Fibroblast of pulmonary artery (primary cell): ENCODE data around the gene ZDHHC11.
"Not testable (repeated sequence)": the region's sequence is repeated elsewhere in the genome, so short reads cannot be mapped to it uniquely, and the experiment has no call there.

Source experiments
- DNase-seq: peaks from one replicate; pipeline ENCODE4 v3.0.0-alpha.2; 2010; ENCODE audit warnings: low read depth
- H3K4me3 ChIP-seq: replicated peaks from 2 replicates; pipeline ENCODE4 v1.5.1; 2011; ENCODE audit warnings: low read depth, mild to moderate bottlenecking, control low read depth, low read length, moderate library complexity
- TF ChIP-seq, protein P1 (sequence below): IDR thresholded peaks from 2 replicates; pipeline ENCODE4 v1.5.1; 2011; ENCODE audit warnings: mild to moderate bottlenecking, control low read depth, low read length, inconsistent platforms; ENCODE audit errors: missing control alignments

ZDHHC11 gene

DNA sequence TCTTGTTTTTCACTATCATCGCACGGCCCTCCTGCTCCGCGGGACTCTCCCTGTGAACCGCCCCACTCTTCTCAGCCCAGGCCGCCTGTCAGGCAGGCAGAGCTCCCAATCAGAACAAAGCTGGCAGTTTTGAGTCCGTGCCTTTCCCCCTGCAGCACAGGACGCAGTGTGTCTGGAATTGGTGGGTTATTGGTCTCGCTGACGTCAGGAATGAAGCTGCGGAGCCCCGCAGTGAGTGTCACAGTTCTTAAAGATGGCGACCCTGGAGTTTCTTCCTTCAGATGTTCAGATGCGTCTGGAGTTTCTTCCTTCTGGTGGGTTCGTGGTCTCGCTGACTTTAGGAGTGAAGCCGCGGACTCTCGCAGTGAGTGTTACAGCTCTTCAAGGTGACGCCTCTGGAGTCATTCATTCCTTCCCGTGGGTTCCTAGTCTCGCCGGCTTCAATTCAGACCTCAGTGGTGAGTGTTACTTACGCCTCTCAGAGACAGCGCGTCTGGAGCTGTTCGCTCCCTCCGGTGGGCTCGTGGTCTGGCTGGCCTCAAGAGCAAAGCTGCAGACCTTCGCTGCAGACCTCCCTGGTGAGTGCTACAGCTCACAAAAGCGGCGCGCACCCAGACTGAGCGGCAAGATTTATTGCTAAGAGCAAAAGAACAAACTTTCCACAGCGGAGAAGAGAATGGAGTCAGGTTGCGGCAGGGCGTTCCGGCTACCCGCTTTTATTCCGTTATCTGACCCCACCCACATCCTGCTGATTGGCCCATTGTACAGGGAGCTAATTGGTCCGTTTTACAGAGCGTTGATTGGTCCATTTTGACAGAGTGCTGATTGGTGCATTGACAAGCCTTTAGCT lies 73.7 kb downstream of the ZDHHC11 start:
- DNase-seq = no peak
- no peak overlapping the region for H3K4me3 ChIP-seq
- TF ChIP-seq, protein P1, sequence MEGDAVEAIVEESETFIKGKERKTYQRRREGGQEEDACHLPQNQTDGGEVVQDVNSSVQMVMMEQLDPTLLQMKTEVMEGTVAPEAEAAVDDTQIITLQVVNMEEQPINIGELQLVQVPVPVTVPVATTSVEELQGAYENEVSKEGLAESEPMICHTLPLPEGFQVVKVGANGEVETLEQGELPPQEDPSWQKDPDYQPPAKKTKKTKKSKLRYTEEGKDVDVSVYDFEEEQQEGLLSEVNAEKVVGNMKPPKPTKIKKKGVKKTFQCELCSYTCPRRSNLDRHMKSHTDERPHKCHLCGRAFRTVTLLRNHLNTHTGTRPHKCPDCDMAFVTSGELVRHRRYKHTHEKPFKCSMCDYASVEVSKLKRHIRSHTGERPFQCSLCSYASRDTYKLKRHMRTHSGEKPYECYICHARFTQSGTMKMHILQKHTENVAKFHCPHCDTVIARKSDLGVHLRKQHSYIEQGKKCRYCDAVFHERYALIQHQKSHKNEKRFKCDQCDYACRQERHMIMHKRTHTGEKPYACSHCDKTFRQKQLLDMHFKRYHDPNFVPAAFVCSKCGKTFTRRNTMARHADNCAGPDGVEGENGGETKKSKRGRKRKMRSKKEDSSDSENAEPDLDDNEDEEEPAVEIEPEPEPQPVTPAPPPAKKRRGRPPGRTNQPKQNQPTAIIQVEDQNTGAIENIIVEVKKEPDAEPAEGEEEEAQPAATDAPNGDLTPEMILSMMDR = no peak

DNA sequence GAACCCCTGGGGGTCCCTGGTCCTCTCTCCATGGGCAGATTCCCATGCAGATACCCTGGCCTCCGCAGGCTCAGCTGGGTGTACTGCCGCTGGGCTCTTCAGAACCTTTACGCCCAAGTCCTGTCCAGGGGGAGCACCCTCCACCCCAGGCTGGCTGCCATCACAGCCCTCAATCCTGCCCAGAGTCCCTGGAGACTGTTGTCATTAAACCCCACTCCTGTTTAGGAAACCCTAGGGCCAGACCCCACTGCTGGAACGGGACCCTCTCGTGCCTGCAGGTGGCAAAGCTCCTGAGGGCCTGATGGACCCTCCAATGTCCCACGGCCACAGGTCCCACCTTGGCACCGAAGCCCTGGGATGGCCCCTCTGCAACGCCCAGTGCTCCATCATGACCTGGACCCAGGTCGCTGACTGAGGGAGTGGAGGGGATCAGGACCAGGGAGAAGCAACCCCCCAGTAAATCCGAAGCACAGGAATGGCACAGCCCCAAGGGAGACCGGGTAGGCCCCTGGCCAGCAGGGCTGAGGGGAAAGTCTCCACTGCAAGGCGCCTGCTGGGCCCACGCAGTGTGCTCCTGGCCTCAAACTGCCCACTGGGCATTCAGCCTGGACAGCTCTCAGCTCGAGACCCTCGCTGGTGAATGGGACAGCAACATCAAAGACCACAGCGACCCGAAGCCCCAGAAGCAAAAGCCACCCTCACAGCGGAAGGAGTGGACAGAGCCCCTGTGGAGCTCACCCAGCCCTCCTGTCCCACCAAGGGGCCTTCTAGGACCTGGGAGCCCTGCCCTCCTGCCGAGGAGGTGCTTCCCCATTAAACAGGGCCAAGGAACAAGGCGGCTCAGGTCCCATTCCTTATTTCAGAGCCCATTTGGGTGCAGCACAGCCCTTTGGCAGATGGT lies 74.6 kb downstream of the ZDHHC11 start:
- no peak for DNase-seq
- no peak overlapping the region for H3K4me3 ChIP-seq

DNA sequence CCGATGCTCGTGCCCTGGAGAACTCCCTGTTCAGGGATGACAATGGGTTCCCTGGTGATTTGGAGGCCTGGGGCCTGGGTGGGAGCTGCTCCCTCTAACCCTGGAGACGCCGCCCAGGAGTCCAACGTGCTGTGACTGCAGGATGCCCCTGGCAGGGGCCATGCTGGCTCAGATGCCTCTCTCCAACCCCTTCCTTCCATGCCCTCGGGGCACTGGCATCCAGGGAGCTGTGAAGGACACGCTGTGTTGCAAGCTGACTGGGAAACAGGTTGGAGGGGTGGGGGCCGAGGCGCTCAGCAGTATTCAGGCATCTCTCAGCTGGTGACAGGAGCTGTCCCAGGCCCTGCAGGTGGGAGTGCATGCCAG lies 75.2 kb downstream of the ZDHHC11 start:
- not testable (repeated sequence) for H3K4me3 ChIP-seq, DNase-seq

More for the DNA sequence above, 74.6 kb downstream of the ZDHHC11 start:
- TF ChIP-seq, protein P1 = no peak

DNA sequence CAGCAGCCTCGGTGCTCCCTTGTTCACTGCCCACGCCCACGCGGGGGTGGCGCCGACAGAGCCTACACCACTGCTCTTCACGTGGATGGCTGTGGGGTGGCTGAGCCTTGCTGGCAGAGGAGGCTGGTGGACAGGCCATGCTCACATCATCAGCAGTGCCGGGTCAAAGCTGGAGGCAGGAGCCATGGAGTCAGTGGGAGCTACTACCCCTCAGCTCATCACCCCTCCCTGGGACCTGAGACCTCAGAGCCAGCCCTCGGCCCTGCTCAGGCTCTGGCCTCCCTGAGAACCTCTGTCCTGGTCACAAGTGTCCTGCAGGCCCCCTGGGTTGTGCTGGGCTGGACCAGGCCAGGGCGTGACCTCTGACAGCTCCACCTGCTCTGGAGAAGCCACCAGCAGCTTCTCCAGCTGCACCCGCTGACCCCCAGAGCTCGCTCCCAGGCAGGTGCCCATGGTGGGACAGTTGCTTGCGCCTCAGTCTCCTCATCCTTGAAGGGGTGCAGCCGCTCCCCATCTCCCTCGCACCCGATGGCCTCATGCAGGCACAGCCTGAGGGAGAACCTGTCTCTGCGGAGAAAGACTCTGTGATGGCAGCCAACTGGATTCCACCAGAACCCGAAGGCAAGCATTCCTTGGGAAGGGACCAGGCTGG lies 75.8 kb downstream of the ZDHHC11 start:
- DNase-seq, H3K4me3 ChIP-seq: not testable (repeated sequence)

DNA sequence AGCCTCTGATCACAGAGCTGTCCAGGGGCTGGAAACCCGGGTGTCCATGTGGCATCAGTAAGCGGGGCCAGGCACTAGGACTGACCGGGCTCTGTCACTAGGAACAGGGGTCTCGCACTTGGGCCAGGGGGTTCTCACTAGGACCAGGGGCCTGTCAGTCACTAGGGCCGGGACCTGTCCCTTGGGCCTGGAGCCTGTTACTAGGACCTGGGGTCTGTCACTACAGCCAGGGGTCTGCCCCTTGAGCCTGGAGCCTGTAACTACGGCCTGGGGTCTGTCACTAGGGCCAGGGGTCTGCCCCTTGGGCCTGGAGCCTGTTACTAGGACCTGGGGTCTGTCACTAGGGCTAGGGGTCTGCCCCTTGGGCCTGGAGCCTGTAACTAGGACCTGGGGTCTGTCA lies 76.5 kb downstream of the ZDHHC11 start:
- DNase-seq, H3K4me3 ChIP-seq: not testable (repeated sequence)

DNA sequence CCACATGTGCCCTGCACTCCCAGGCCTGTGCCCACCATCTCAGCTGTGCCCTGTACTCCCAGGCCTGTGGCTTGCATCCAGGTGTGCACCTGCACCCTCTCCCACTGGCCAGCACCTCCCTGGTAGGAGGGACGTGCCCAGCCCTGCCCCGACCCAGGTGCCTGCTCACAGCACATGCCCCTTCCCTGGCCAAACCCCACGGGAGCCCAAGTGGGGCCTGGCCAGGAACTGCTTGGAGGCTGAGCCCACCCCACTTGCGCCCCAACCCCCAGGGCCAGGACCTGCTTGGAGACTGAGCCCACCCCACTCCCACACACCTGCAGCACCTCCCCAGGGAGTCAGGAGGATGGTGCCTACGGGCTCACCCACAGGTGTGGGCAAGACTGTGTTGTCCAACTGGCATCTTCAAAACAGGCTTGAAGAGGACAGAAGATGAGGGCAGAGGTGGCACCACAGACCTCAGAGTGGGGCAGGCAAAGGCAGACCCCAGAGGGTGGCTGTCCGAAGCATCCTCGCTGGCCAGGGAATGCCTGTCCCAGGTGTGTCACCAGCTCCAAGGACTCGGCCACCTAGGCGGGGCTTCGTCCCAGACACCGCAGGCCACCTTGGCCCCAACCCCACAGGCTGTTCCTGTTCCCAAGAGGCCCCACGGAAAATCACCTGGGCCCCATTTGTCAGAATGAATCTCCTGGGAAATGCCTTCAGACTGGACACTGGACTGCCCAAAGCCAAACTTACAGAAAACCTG lies 77.1 kb downstream of the ZDHHC11 start:
- TF ChIP-seq, protein P1 = no peak
- no peak for DNase-seq
- no peak overlapping the region for H3K4me3 ChIP-seq

DNA sequence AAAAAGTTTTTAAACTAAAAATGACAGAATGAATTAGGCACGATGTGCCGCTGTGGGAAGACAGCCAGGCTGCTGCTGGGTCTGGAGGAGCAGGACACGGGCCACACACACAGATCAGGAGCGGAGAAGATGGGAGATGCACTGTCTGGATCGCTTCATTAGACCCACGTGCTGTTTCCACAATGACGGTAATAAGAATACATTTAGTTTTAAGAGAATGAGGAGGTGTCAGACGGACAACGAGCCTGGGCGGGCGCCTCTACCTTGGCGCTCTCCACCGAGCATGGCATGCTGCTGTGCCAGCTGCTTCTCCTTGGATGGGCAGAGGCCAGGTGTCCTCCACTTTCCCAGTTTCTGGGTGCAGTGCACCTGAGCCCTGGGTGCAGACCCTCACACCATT lies 77.9 kb downstream of the ZDHHC11 start:
- not testable (repeated sequence) for DNase-seq

DNA sequence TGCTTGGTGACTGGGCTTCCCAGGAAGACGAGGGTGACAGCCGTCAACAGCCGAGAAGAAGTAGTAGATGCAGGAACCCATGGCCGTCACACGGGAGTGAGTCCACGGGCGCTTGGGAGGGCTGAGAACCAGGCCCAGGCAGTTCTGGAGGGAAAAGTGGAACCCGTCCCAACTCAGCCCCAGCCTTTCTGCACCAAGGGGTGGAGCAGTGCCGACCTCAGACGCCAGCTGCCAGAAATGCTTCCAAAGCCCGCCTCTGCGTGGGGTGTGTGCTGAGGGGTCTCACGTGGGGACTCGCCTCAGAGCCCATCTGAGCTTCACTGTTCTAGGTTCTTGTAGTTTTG lies 78.3 kb downstream of the ZDHHC11 start:
- H3K4me3 ChIP-seq, DNase-seq: not testable (repeated sequence)

More for the DNA sequence above, 77.9 kb downstream of the ZDHHC11 start:
- not testable (repeated sequence) for H3K4me3 ChIP-seq

DNA sequence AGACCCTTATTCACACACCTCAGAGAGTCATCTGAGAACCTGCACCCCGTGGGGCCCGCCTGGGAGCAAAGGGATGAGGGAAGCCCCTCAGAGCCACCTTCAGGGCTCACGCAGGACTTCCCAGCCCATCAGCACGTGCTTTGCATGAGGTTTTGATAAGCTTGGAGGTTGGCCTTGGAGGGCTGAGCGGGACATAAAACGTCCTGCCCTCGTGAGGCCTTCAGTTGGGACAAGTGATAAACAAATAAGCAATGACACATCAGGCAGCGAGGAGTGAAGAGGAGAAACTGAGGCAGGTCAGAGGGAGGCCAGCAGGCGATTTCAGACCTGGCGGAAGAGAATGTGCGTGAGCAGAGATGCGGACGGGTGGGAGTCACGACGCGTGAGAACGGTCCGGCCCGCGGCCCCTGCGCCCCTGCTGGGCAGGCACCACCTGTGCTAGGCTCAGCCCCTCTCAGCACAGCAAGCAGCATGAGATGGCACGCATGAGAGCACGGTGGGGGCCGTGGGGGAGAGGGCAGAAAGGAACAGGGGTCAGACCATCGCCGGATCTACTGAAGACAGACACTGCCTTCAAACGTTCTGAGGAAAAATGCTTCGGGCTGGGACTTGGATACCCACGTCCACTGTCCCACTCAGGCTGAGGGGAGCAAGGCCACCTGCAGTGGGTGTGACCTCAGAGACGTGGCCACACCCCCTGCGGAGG lies 78.8 kb downstream of the ZDHHC11 start:
- DNase-seq, H3K4me3 ChIP-seq: not testable (repeated sequence)

DNA sequence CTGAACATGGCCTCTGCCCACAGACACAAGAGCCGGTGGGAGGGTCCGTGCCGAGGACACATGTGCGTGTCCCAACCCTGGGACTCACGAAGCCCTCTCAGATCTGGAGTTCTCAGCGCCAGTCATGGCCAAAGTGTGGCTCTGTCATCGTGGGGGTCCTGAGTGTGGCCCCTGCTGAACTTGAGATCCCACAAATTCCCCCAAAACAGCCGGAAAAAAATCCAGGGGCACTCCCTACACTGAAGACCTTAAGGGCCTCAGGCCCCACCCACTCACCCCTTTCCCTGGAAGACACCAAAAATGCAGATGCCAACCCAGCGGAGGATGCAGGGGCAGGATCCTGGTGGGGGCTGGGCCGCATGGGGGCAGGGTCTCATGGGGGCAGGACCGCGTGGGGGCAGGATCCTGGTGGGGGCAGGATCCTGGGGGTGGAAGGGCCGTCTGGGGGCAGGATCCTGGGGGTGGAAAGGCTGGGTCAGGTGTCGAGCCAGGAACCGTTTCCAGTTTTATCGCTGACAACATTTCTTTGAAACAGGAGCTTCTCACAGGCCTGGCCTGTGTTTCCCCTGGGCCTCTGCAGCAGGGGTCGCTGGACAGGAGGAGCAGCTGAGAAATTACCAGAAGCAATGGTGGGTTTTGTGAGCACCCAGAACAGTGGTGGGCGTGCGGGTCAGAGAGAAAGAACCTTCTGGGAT lies 79.6 kb downstream of the ZDHHC11 start:
- not testable (repeated sequence) for H3K4me3 ChIP-seq, DNase-seq

DNA sequence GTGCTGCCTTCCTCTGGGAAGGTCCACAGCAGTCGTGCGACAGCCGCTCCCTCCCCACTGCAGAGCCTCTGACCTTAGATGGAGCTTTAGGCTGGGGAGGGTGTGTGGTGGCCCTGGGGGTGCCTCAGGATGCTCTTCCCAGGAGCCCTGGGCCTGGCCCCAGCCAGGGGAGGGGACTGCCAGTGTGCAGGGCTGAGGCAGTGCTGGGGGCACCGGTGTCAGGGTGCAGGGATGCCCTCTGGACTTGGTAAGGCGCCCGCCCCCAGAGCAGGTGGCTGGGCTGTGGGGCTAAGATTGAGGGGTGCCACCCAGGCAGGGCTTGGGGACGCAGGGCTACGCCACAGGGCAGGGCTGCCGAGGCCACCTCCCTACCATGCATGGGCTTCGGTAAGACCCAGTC lies 80.2 kb downstream of the ZDHHC11 start:
- not testable (repeated sequence) for H3K4me3 ChIP-seq, DNase-seq

DNA sequence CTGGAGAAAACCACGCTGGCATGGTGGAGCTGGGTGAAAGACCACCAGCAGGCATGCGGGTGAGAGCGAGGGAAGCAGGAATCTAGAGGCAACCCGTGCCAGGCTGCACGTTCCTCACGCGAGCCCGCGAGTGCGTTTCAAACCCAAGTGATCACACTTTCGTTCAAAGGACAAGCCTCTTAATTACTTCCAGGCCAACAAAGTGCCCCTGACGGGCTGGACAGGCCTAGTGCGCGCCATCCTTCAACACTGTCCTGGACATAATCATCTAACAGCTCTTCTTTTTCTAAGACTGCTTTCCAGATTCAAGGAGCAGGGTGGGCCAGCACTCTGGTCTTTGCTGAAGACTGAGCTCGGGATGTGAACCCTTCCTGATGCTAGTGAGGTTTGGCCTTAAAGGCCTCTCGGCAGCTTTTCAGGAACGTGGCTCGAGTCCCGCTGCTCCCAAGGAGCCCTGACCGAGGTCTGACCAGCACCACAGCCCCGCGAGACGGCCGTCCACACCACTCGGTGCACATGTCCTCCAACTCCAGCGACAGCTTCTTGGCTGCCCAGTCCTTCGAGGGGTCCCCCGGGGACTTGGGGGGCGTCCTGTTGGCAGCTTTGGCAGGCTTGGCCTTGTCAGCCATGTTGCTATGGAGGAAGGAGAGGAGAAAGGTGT lies 81.2 kb downstream of the ZDHHC11 start:
- not testable (repeated sequence) for H3K4me3 ChIP-seq, DNase-seq
